H7 (cell line): ENCODE measurements around the gene GNLY. TPM values are rescaled to one million over a fixed set of nuclear protein-coding genes. Genes with fewer than 3 reads are reported as not detected.
"Not testable (repeated sequence)": the region's sequence is repeated elsewhere in the genome, so short reads cannot be mapped to it uniquely, and the experiment has no call there.

Source experiments
- DNase-seq: peaks from one replicate; pipeline ENCODE4 v3.0.0; 2012
- H3K27me3 ChIP-seq: 2 replicates; pipeline ENCODE4 v1.6.0; 2011; ENCODE audit warnings: mild to moderate bottlenecking, low read length; ENCODE audit not compliant: control insufficient read depth, insufficient read depth
- H3K36me3 ChIP-seq: replicated peaks from 2 replicates; pipeline ENCODE4 v1.5.1; 2011; ENCODE audit warnings: low read length; ENCODE audit not compliant: control insufficient read depth, insufficient read depth
- H3K4me3 ChIP-seq: 2 replicates; pipeline ENCODE4 v1.5.1; 2011; ENCODE audit warnings: low read depth, mild to moderate bottlenecking, control low read depth, low read length, moderate library complexity; ENCODE audit not compliant: insufficient read depth
- total RNA-seq: library from RNA; depleted of rRNA; stranded (reverse); fragments of >200 nt; shearing (Covaris generic); gene quantifications from 2 replicates; pipeline ENCODE4 v1.2.3, GENCODE V29; 2014; rRNA removed

GNLY gene
- total RNA-seq, result not detected in 2 replicates

- no peak within 1 kb of the TSS for H3K4me3 ChIP-seq
- no peaks in the 10 kb centered on the region for H3K27me3 ChIP-seq
- no peak for DNase-seq
- H3K36me3 ChIP-seq, result no peaks in the 10 kb centered on the region
These were observed at the start of gene GNLY for GRCh38 chr2:85694052-85695025. GNLY (plus strand) TSS chr2:85694358; CDS start chr2:85694419, 61 bp downstream.

DNA sequence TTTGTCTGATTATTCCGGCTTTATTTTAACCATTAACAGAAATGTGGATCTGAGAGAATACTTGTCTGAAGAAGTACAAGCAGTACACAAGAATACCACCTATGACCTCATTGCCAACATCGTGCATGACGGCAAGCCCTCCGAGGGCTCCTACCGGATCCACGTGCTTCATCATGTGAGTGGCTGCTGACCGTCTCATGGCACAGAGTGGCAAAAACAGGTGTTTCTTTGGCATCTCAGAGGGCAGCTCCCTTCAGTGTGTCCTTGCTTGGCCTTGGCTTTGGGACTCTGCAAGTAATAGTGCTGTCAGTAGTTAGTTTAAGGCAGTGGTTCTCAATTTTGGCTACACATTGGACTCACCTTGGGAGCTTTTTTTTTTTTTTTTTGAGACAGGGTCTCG, 49.2 kb upstream of the GNLY start:
- no peak overlapping the region for H3K4me3 ChIP-seq
- peaks cover 58% of the 10 kb centered on the region for H3K36me3 ChIP-seq
- H3K27me3 ChIP-seq, result no peaks in the 10 kb centered on the region
- DNase-seq, result no peak

- peaks cover 54% of the 10 kb centered on the region for H3K36me3 ChIP-seq
- H3K27me3 ChIP-seq, result no peaks in the 10 kb centered on the region
- no peak for DNase-seq
- no peak overlapping the region for H3K4me3 ChIP-seq
These were observed 48.0 kb upstream of the GNLY start for GRCh38 chr2:85646166-85646565.

GRCh38 chr2:85647823-85648526, 46.2 kb upstream of the GNLY start:
- Histone ChIP-seq H3K27me3 (no peaks in the 10 kb centered on the region), H3K4me3 (no peak overlapping the region), H3K36me3 (peaks cover 47% of the 10 kb centered on the region)
- no peak for DNase-seq

DNA sequence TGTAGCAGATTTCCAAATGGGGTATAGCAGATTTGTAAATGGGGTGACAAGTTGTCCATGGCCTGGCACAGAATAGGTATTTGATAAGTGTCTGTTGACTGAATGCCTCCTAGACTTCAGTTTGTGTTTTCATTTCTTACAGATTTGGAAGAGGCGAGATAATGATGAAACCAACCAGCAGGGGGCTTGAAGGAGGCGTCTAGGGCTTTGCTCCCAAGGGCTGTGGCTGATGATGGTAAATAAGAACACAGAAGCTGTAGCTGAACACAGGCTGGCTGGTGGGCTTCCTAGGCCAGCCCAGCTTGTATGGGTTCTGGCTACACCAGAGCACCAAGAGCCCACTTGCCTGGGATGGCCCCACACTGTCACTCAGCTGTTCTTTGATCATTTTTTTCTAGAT, 45.5 kb upstream of the GNLY start:
- H3K36me3 ChIP-seq, result peaks cover 45% of the 10 kb centered on the region
- DNase-seq, result peak; percentile 40
- H3K27me3 ChIP-seq, result no peaks in the 10 kb centered on the region
- H3K4me3 ChIP-seq, result no peak overlapping the region

DNA sequence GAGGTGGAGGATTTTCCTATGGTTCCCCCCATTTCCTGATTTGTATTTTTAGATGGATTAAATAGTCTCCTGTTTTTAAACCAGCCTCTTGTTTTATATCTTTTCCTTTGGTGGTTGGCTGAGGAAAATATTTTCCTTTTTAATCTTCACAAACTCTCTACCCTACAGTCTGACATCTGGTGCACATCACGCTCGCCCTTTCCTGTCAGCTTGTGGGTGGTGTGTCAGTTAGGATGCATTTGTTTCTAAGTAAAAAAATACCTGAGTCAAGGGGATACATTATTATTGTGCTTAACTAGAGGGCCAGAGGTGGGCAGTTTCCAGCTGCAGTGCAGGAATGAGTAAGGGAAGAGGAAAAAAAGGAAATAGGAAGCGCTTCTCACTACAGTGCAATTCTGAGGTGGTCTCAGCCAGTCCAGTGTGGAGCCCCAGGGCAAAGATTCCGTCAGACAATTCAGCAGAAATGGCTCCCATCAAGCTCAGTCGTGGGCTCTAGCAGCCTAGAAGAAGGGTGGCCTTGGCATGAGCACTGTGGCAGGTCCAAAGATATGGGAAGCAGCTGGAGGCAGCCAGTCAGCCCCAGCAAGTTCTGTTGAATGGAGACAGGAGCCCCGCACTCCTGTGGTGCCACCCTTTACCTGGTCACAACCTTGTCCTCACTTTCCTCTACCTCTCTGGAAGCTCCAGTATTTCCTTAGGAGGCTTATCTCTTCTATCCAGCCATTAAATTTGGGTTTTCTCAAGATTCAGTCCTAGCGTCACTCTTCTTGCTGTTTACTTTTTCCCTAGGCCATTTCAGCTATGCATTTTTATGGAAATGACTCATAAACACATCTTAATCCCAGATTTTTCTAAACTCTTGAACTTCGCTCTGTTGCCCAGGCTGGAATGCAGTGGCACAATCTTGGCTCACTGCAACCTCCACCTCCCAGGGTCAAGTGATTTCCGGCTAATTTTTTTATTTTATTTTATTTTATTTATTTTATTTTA, 44.7 kb upstream of the GNLY start:
- H3K36me3 ChIP-seq, result peaks cover 43% of the 10 kb centered on the region
- H3K4me3 ChIP-seq, result no peak overlapping the region
- H3K27me3 ChIP-seq, result no peaks in the 10 kb centered on the region
- no peak for DNase-seq

DNA sequence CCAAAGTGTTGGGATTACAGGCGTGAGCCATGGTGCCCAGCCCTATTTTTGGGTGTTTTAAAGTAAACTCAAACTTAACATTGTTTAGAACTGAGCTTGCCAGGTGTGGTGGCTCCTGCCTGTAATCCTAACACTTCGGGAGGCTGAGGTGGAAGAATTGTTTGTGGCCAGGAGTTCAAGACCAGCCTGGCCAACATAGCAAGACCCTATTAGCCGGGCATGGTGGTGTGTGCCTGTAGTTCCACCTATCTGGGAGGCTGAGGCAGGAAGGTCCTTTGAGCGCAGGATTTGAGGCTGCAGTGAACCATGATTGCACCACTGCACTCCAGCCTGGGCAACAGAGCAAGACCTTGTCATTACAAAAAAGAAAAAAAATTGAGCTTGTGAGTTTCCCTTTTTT, 43.7 kb upstream of the GNLY start:
- H3K27me3 ChIP-seq, result no peaks in the 10 kb centered on the region
- H3K36me3 ChIP-seq, result peaks cover 36% of the 10 kb centered on the region
- H3K4me3 ChIP-seq, result no peak overlapping the region
- DNase-seq, result no peak

- Histone ChIP-seq H3K27me3 (no peaks in the 10 kb centered on the region), H3K36me3 (peaks cover 31% of the 10 kb centered on the region), H3K4me3 (no peak overlapping the region)
- no peak for DNase-seq
These were observed 43.1 kb upstream of the GNLY start for GRCh38 chr2:85651097-85651496.

DNA sequence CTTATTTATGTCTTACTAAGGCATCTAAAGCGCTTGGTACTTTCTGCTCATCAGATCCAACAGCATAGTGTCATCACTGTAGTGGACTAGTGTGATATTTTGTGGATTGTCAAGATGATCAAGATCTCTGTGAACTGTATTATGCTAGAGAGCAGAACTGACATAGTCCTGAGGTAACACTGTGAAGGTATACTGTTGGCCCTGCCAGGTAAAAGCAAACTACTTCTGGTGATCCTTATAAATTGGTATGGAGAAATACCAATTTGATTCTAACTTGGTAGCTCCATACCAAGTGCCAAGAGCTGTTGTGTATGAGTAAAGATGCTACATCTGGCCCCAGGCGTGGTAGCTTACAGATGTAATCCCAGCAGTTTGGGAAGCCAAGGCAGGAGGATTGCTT, 42.1 kb upstream of the GNLY start:
- H3K36me3 ChIP-seq, result peaks cover 30% of the 10 kb centered on the region
- no peak for DNase-seq

GRCh38 chr2:85653996-85654395, 40.2 kb upstream of the GNLY start:
- Histone ChIP-seq H3K36me3 (peaks cover 17% of the 10 kb centered on the region), H3K4me3 (no peak overlapping the region), H3K27me3 (no peaks in the 10 kb centered on the region)
- no peak for DNase-seq

More for the DNA sequence above, 42.1 kb upstream of the GNLY start:
- no peaks in the 10 kb centered on the region for H3K27me3 ChIP-seq
- no peak overlapping the region for H3K4me3 ChIP-seq

- Histone ChIP-seq H3K4me3 (no peak overlapping the region), H3K36me3 (peaks cover 5% of the 10 kb centered on the region), H3K27me3 (no peaks in the 10 kb centered on the region)
- DNase-seq, result no peak
These were observed 38.2 kb upstream of the GNLY start for GRCh38 chr2:85655961-85656417.

DNA sequence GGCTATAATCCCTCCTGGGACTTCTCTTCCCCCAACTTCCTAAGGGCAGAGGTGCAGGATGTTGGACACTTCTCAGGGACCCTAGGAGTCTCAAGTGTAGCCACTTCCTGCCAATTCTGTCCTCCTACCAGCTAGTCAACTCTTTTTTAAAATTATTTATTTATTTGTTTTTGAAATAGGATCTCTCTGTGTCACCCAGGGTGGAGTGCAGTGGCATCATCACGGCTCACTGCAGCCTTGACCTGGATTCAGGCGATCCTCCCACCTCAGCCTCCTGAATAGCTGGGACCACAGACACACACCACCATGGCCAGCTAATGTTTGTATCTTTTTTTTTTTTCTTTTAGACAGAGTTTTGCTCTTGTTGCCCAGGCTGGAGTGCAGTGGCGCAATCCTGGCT, 37.7 kb upstream of the GNLY start:
- H3K36me3 ChIP-seq, result peaks cover 3% of the 10 kb centered on the region
- no peaks in the 10 kb centered on the region for H3K27me3 ChIP-seq
- DNase-seq, result no peak
- no peak overlapping the region for H3K4me3 ChIP-seq

DNA sequence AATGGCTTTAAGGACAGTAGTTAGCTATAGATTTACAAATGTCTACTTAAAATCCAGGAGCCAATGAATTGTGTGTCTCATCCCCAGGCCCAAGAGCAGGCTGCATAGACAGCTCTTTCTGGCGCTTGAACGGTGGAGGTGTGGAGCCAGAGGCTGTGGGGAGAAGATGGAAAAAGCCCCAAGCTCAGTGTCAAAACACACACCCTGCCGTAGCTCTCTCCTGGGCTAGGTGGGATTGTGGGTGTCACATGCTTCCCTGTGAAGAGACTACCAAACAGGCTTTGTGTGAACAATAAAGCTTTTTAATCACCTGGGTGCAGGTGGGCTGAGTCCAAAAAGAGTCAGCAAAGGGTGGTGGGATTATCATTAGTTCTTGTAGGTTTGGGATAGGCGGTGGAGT, 36.8 kb upstream of the GNLY start:
- H3K36me3 ChIP-seq, H3K4me3 ChIP-seq, H3K27me3 ChIP-seq, DNase-seq: not testable (repeated sequence)
